ENCODE results near the gene ANKRD36C.
"Not testable (repeated sequence)": the region's sequence is repeated elsewhere in the genome, so short reads cannot be mapped to it uniquely, and the experiment has no call there.

Gene ANKRD36C

DNA sequence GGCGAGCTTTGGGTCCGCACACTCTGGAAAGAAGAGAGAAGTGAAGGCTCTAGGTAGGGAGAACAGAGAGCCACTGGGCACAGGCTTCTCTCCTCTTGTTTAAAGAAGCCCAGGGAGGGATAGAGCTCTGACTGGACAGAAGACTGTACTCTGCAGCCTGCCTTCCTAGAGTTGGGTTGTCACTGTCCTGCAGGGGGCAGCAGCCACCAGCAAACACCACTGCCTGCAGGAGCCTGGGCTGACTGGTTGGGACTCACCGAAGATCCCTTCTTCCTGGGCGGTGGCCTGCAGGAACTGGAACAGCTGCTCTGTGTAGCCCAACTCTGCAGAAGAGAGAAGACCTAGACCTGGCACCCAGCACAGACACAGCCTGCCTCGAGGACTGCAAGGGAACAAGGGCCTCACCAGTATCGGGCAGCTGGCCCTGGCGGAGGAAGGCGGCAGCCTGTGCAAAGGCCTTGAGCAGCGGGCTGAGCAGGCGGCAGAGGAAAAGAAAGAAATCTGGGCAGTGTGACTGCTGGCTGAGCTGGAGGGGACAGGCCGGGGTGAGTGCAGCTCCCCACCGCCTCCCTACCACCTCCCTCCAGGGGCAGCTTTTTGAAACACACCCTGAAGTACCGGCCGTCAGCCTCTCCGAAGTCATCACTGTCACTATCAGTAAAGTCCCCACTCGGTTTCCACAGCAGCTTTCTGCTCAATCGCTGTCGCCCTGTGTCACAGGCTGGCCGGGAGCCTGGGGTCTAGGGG lies 31.2 kb upstream of the ANKRD36C start:
- TF ChIP-seq, protein P1, sequence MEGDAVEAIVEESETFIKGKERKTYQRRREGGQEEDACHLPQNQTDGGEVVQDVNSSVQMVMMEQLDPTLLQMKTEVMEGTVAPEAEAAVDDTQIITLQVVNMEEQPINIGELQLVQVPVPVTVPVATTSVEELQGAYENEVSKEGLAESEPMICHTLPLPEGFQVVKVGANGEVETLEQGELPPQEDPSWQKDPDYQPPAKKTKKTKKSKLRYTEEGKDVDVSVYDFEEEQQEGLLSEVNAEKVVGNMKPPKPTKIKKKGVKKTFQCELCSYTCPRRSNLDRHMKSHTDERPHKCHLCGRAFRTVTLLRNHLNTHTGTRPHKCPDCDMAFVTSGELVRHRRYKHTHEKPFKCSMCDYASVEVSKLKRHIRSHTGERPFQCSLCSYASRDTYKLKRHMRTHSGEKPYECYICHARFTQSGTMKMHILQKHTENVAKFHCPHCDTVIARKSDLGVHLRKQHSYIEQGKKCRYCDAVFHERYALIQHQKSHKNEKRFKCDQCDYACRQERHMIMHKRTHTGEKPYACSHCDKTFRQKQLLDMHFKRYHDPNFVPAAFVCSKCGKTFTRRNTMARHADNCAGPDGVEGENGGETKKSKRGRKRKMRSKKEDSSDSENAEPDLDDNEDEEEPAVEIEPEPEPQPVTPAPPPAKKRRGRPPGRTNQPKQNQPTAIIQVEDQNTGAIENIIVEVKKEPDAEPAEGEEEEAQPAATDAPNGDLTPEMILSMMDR (IDR thresholded peaks at IDR 0.05; ENCODE audit: unreplicated experiment in 3 of 3), result peak; percentile 77 to 80 (median 78)

DNA sequence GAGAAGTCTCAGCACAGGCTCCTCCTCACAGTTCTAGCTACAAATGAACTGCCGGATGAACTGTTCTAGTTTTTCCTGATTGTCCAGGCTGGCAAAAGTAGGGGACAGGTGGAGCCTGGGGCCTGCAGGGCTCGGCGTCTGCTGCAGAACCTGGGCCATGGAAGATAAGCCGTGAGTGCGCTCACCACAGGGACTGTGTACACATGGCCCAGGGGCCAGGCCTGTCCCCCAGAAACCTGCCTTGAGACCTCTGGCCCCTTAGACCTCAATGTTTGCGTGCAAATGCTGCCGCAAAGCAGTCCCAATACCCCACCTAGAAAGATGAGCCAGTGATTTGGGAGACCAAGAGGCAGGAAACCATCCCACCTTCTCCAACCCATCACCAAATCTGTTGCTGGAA lies 30.5 kb upstream of the ANKRD36C start:
- H3K9me3 Mint-ChIP-seq; H3K27me3 Mint-ChIP-seq (ENCODE audit: low read depth); H3K4me3 Mint-ChIP-seq; H3K4me1 Mint-ChIP-seq; H3K36me3 Mint-ChIP-seq (ENCODE audit: low read depth); H3K27ac Mint-ChIP-seq: not testable (repeated sequence)

More for the DNA sequence above, 31.2 kb upstream of the ANKRD36C start:
- not testable (repeated sequence) for H3K9me3 Mint-ChIP-seq; H3K36me3 Mint-ChIP-seq (ENCODE audit: low read depth); H3K27me3 Mint-ChIP-seq (ENCODE audit: low read depth); H3K27ac Mint-ChIP-seq; H3K4me1 Mint-ChIP-seq; H3K4me3 Mint-ChIP-seq

DNA sequence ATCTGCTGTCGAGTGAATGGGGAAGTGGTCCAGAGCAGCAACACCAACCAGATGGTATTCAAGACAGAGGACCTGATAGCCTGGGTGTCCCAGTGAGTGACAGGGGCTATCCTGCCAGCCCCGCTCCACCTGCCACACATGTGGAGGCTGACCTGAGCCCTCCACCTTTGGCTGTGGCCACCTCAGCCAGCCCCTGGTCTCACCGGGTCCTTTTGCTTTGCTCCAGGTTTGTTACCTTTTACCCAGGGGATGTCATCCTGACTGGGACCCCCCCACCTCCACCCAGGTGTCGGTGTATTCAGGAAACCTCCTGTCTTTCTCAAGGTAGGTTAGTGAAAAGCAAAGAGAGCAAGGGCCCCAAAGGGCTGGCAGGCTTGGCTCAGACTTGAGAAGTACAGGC lies 29.5 kb upstream of the ANKRD36C start:
- not testable (repeated sequence) for H3K4me1 Mint-ChIP-seq; H3K27ac Mint-ChIP-seq; H3K27me3 Mint-ChIP-seq (ENCODE audit: low read depth); H3K4me3 Mint-ChIP-seq; H3K9me3 Mint-ChIP-seq; H3K36me3 Mint-ChIP-seq (ENCODE audit: low read depth)

DNA sequence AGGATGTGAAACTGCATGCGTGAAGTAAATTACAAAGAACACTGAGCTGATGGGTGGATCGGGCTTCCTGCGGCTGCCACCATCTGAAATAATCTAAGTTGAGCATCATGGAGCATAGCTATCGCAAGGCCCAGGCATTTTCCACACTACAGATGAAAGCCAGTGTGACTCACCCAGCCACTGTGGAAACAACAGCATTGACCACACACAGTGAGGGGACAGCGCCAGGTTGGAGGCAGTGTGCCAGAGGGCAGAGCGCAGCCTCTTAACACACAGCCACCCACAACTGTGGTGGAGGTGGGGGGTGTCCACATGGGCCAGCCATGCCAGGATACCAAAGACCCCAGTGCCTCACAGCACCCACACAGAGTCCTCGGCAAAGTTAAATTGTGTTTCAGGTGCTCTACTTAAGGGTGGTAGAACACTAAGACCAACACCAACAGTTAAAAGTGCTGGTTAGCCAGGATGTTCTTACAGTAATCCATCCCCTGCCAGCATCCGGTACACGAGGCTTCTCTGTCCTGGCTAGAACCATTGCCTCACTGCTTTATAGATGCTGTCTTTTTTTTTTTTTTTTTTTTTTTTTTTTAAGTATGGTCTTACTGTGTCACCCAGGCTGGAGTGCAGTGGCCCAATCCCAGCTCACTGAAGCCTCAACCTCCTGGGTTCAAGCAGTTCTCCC lies 28.4 kb upstream of the ANKRD36C start:
- not testable (repeated sequence) for H3K27ac Mint-ChIP-seq; H3K27me3 Mint-ChIP-seq (ENCODE audit: low read depth); H3K4me3 Mint-ChIP-seq; H3K9me3 Mint-ChIP-seq; H3K4me1 Mint-ChIP-seq; H3K36me3 Mint-ChIP-seq (ENCODE audit: low read depth)

DNA sequence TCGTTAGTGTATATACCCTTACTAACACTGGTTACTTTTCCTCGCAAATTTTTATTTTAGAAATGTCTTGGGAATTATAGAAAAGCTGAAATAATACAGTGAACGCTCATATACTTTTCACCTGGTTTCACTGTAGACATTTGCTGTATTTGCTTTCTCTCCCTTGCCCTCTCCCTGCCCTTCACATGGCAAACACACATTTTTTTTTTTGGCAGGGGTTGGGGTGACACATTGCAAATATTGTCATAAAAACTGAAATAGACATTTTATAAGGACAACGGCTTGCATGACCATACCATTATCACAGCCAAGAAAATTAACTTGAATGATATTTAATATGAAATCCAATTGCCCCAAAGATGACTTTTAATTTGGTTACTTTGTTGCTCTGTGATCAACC lies 24.7 kb upstream of the ANKRD36C start:
- not testable (repeated sequence) for H3K4me3 Mint-ChIP-seq; H3K27ac Mint-ChIP-seq; H3K4me1 Mint-ChIP-seq; H3K9me3 Mint-ChIP-seq; H3K36me3 Mint-ChIP-seq (ENCODE audit: low read depth); H3K27me3 Mint-ChIP-seq (ENCODE audit: low read depth)

DNA sequence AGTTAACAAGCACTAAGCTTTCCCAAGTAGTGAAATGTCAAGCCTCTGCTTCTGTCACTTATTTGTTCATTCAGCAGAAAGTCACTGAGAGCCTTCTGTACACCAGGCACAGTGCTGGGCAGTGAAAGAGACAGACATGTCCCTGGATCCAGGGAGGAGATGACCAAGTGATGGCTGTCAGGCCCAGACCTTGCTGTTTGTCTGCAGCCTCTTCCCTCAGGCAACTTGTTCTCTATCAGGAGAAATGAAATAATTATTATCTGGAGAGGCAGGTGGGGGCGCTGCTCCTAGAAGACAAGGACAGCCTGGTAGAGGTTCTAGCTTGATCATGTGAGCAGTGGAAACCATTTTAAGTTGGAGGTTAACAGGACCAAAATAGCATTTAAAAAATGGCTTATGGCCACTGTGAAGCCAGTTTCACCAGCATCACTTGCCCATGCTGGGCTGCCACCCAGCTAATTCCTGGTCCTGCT lies 21.2 kb upstream of the ANKRD36C start:
- H3K36me3 Mint-ChIP-seq (ENCODE audit: low read depth); H3K4me3 Mint-ChIP-seq; H3K27ac Mint-ChIP-seq; H3K4me1 Mint-ChIP-seq; H3K27me3 Mint-ChIP-seq (ENCODE audit: low read depth); H3K9me3 Mint-ChIP-seq: not testable (repeated sequence)

DNA sequence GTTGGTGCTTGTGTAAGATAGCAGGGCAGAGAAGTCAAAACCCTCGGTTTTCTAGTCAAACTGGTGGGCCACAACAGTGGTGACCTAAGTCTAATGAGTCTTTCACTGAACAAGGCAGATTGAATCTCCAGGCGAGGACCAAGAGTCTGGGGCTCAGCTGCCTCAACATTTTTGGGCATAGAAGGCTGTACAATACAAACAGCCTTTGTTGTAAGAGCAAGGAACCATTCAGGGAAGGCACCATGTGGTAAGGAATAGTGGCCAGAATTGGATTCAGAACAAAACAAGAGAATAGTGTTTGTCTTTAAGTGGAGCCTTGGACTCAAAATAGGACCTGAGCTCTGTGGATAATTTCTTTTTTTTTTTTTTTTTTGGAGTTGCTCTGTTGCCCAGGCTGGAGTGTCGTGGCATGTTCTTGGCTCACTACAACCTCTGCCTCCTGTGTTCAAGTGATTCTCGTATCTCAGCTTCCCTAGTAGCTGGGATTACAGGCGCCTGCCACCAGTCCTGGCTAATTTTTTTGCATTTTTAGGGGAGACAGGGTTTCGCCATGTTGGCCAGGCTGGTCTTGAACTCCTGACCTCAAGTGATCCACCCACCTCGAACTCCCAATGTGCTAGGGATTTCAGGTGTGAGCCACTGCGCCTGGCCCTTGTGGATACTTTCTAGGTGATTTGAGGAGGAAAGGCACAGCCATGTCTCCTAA lies 20.6 kb upstream of the ANKRD36C start:
- peak overlapping the region; percentile 6 to 56 (median 43) for H3K4me3 Mint-ChIP-seq
- H3K9me3 Mint-ChIP-seq; H3K4me1 Mint-ChIP-seq; H3K27ac Mint-ChIP-seq; H3K27me3 Mint-ChIP-seq (ENCODE audit: low read depth); H3K36me3 Mint-ChIP-seq (ENCODE audit: low read depth): not testable (repeated sequence)

DNA sequence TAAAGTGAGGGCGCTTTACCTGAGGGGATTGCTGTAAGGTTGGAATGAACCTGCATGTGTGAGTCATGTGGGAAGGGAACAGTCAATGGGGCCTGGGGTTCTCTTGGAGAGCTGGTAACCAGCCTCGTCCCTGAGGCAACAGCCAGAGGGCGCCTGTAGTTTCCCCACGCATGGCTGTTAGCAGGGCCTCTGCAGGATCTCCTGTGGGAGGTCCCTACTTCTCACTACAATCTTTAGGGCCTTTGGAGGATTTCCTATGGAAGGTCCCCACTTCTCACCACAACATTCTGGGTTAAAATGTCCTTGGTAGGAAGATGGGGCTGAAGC lies 19.5 kb upstream of the ANKRD36C start:
- Mint-ChIP-seq H3K4me3 (peak overlapping the region; percentile 65 to 71 (median 69)), H3K27me3 (ENCODE audit: low read depth) (peaks cover 10% of the 10 kb centered on the region)
- H3K27ac Mint-ChIP-seq; H3K36me3 Mint-ChIP-seq (ENCODE audit: low read depth); H3K4me1 Mint-ChIP-seq; H3K9me3 Mint-ChIP-seq: not testable (repeated sequence)

DNA sequence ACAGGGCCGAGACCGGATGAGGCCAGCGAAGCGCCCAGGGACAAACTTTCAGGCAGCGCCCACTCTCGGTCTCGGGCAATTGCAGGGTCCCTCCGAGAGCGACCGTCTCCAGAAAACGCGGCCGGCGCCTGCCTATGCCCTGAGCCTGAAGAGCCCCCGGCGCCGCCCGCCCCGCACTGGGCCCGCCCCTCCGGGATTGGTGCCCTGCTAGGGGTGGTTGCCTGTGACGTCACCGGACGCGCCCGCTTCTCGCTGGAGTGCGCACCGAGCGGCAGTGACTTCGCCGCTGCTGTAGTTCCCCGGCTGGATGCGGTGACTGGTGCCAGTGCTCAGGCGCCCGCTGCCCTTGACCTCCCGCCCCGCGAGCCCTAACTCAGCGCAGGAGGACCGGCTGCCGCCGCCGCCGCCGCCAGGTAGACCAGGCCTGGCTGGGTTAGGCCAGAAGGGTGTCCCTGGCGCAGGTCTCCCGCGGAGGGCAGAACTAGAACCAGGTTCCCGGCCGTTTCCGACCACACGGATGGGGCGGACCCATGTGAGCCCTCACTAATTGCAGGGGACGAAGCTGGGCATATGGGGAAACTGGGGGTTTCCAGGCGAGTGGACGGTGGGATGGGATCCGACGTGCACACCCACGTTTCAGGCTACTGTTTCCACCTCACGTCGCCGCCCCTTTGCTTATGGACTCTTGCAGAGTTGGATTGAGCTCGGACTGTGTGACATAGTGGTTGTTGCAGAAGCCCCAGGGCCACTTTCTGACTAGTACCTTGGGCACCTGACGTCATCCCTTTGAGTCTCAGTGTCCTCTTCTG lies 18.9 kb upstream of the ANKRD36C start:
- peaks cover 14% of the 10 kb centered on the region for H3K27me3 Mint-ChIP-seq (ENCODE audit: low read depth)
- H3K27ac Mint-ChIP-seq, result peak overlapping the region; percentile 36 to 67 (median 43)
- not testable (repeated sequence) for H3K36me3 Mint-ChIP-seq (ENCODE audit: low read depth); H3K9me3 Mint-ChIP-seq; H3K4me1 Mint-ChIP-seq
- peak overlapping the region; percentile 82 to 89 (median 86) for H3K4me3 Mint-ChIP-seq

DNA sequence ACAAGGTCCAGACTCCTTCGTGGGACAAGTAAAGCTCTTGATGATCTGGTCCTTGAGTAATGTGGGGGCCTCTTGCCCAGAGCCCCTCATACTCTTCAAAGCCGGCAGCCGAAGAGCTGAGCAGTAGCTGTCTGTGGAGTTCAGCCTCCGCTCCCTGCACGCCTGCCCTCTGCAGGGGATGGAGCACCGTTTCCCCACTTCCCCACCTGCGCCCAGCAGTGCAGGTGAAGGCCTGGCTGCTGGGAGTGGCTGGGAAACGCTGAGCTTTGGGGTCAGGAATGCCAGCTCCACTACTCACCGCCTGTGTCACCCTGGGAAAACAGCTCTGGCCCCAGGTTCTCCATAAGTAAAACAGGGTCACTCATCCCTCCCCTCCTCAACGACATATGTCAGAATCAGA lies 18.2 kb upstream of the ANKRD36C start:
- H3K9me3 Mint-ChIP-seq; H3K36me3 Mint-ChIP-seq (ENCODE audit: low read depth); H3K4me1 Mint-ChIP-seq: not testable (repeated sequence)
- H3K4me3 Mint-ChIP-seq, result peak overlapping the region; percentile 82 to 89 (median 86)
- peaks cover 16% of the 10 kb centered on the region for H3K27me3 Mint-ChIP-seq (ENCODE audit: low read depth)
- peak overlapping the region; percentile 36 to 67 (median 43) for H3K27ac Mint-ChIP-seq

DNA sequence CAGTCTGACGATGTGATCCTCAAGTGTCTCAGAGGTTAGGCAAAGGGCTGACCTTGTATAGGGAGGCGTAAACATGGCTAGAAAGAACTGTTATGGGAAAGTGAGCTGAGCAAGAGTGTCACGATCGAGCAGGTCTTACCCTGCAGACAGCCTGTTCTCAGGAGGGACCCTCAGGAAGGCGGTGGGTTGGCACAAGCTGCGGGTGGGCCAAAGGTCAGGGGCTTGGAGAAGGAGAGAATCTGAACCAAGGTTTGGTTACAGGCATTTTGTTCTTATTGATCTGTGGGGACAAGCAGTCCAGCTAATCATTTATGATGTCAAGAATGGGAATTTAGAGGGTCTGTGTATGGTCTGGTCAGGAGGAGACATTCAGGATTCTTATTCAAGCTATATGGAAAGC lies 16.4 kb upstream of the ANKRD36C start:
- H3K4me3 Mint-ChIP-seq, result peak overlapping the region; percentile 55 to 72 (median 68)
- not testable (repeated sequence) for H3K27ac Mint-ChIP-seq; H3K4me1 Mint-ChIP-seq; H3K9me3 Mint-ChIP-seq; H3K36me3 Mint-ChIP-seq (ENCODE audit: low read depth)
- peaks cover 23% of the 10 kb centered on the region for H3K27me3 Mint-ChIP-seq (ENCODE audit: low read depth)

DNA sequence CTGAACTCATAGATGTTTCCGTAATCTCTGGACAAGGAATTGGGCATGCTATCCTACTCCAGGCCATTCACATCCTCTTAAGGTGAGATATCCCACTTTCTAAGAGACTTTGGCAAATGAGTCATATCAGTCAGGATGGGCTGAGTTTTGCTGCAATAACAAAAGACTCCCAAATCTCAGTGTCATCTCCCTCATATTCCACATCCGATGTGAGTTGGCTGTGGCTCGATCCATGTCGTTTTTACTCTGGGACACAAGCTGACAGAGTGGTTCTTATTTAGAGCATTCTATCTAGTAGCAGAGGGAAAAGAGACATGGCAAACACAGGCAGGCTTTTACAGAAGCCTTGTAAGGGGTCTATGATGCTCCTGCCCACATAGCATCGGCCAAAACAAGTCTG lies 14.6 kb upstream of the ANKRD36C start:
- not testable (repeated sequence) for H3K36me3 Mint-ChIP-seq (ENCODE audit: low read depth); H3K4me1 Mint-ChIP-seq; H3K9me3 Mint-ChIP-seq; H3K27ac Mint-ChIP-seq
- peaks cover 31% of the 10 kb centered on the region for H3K27me3 Mint-ChIP-seq (ENCODE audit: low read depth)
- H3K4me3 Mint-ChIP-seq, result peak overlapping the region in 1 of 3 experiments; percentile 68
